Stomach (tissue), 9 donors: ENCODE results near the gene VRK2. TPM values are rescaled to one million over a fixed set of nuclear protein-coding genes. Genes with fewer than 3 reads are reported as not detected.
A peak's percentile ranks its signal among the peaks of the same experiment; 100 is the strongest.

ENCODE experiments used
- DNase-seq, 2 donors: peaks; one replicate each; pipeline versions ENCODE4 v3.0.0 to v3.0.0-alpha.2; 2013 to 2019
- H3K27ac ChIP-seq, 5 donors: fragments of 200-600 bp in 4 of 5; sonication (generic) in 4 of 5; one replicate each; pipeline ENCODE4 v1.5.1; 2013 to 2019; ENCODE audit warnings: mild to moderate bottlenecking in 1 of 5, moderate library complexity in 1 of 5
- H3K27me3 ChIP-seq, 3 donors: fragments of 200-600 bp; sonication (generic); one replicate each; pipeline ENCODE4 v1.5.1; 2017 to 2019; ENCODE audit warnings: mixed run types in 1 of 3
- H3K36me3 ChIP-seq, 4 donors: fragments of 200-600 bp; sonication (generic); 1 replicate in 3 of 4; 2 replicates in 1 of 4; pipeline ENCODE4 v1.5.1; 2016 to 2019
- H3K4me1 ChIP-seq, 4 donors: fragments of 200-600 bp; sonication (generic); one replicate each; pipeline ENCODE4 v1.5.1; 2016 to 2019
- H3K4me3 ChIP-seq, 4 donors: fragments of 200-600 bp; sonication (generic) in 3 of 4; one replicate each; pipeline ENCODE4 v1.5.1; 2016 to 2019; ENCODE audit warnings: mild to moderate bottlenecking in 1 of 4
- H3K9me3 ChIP-seq, 4 donors: fragments of 200-600 bp; sonication (generic); one replicate each; pipeline ENCODE4 v1.5.1; 2016 to 2019
- CTCF ChIP-seq, 7 experiments: fragments of 450-650 bp in 4 of 7; fragments of 200-600 bp in 3 of 7; sonication (generic) in 3 of 7; IDR thresholded peaks; one replicate each; pipeline ENCODE4 v1.5.1; 2016 to 2019; ENCODE audit warnings: antibody characterized with exemption in 7 of 7, control low read depth in 2 of 7, mild to moderate bottlenecking in 1 of 7
- EP300 ChIP-seq: sonication (generic); formaldehyde crosslinking; IDR thresholded peaks from one replicate; pipeline ENCODE4 v1.6.1; 2017; ENCODE audit warnings: antibody characterized with exemption
- POLR2A ChIP-seq, 4 donors: fragments of 450-650 bp; IDR thresholded peaks; one replicate each; pipeline ENCODE4 v1.6.1; 2016; ENCODE audit warnings: antibody characterized with exemption in 4 of 4, control low read depth in 2 of 4, mild to moderate bottlenecking in 1 of 4, moderate library complexity in 1 of 4
- POLR2AphosphoS5 ChIP-seq, 3 donors: sonication (generic); formaldehyde crosslinking; IDR thresholded peaks; one replicate each; pipeline ENCODE4 v1.6.1; 2016; ENCODE audit warnings: antibody characterized with exemption in 3 of 3
- WGBS, 5 donors: extraction: QIAGEN DNeasy Blood & Tissue Kit in 3 of 5; methylation state at CpG; one replicate each; pipeline versions ENCODE4 v1.1.5 to v1.1.7; 2013 to 2018; 5-methylcytosine and 5-hydroxymethylcytosine counted together
- intact Hi-C: fragments of 100-400 bp; cut with DNase I; formaldehyde crosslinking; loops from one replicate; pipeline ENCODE4 v1.15.1; 2023; ENCODE audit warnings: low total_unique reads
- polyA plus RNA-seq, 3 donors: library from polyadenylated mRNA; stranded (reverse); fragments of 200-250 nt; gene quantifications; one replicate each; pipeline ENCODE4 v1.2.3, GENCODE V29; 2013
- total RNA-seq, 5 donors: library from RNA; depleted of rRNA; stranded (reverse); fragments of >200 nt; gene quantifications; one replicate each; pipeline versions ENCODE4 v1.1.0 to v1.2.3, GENCODE V29; 2014 to 2016
- donor health status: healthy with polysubstance abuse.
- donor health status: Bipolar disorder and iron deficiency.
- donor health status: healthy.

VRK2 gene
- total and polyA plus RNA-seq, 8 donors = 10.0 to 29.9 (median 14.4) TPM

- DNase-seq = no peak
- Histone ChIP-seq H3K4me3 (no peak overlapping the region), H3K27me3 (no peaks in the 10 kb centered on the region), H3K4me1 (no peaks in the 10 kb centered on the region), H3K27ac (no peak overlapping the region), H3K9me3 (no peaks in the 10 kb centered on the region), H3K36me3 (no peaks in the 10 kb centered on the region)
- intact Hi-C loops = no loop called here
- TF ChIP-seq CTCF (IDR thresholded peaks at IDR 0.05) (no peak), POLR2A (IDR thresholded peaks at IDR 0.05) (no peak), POLR2AphosphoS5 (IDR thresholded peaks at IDR 0.05) (no peak), EP300 (no peak)
- WGBS, 5 donors = 76 to 92% (median 85%) methylated on average over 3 of the region's 3 CpGs
Measured at GRCh38 chr2:58032016-58032763, 14.4 kb upstream of the VRK2 start.

- 76 to 94% (median 83%) methylated on average over 1 of the region's 1 CpG for whole genome bisulfite sequencing, 5 donors
- intact Hi-C loops = no loop called here
- Histone ChIP-seq H3K27me3 (no peaks in the 10 kb centered on the region), H3K4me3 (no peak overlapping the region), H3K4me1 (no peaks in the 10 kb centered on the region), H3K36me3 (no peaks in the 10 kb centered on the region), H3K9me3 (no peaks in the 10 kb centered on the region), H3K27ac (no peak overlapping the region)
- DNase-seq = no peak
- TF ChIP-seq POLR2A (IDR thresholded peaks at IDR 0.05) (no peak), POLR2AphosphoS5 (IDR thresholded peaks at IDR 0.05) (no peak)
Measured at GRCh38 chr2:58032764-58033080, 13.9 kb upstream of the VRK2 start.

GRCh38 chr2:58033530-58033929, 13.1 kb upstream of the VRK2 start:
- intact Hi-C loops = no loop called here
- Histone ChIP-seq H3K4me1 (no peaks in the 10 kb centered on the region), H3K27me3 (no peaks in the 10 kb centered on the region), H3K9me3 (no peaks in the 10 kb centered on the region), H3K4me3 (no peak overlapping the region), H3K27ac (no peak overlapping the region), H3K36me3 (no peaks in the 10 kb centered on the region)
- TF ChIP-seq CTCF (IDR thresholded peaks at IDR 0.05) (no peak), EP300 (no peak)
- no peak for DNase-seq

- no peak overlapping the region for H3K4me3 ChIP-seq
- no peaks in the 10 kb centered on the region for H3K4me1 ChIP-seq
- no peak for DNase-seq
- WGBS, 5 donors = 79 to 95% (median 87%) methylated on average over 3 of the region's 3 CpGs
- H3K36me3 ChIP-seq = no peaks in the 10 kb centered on the region
- H3K27me3 ChIP-seq = no peaks in the 10 kb centered on the region
- no peak overlapping the region for H3K27ac ChIP-seq
- no peaks in the 10 kb centered on the region for H3K9me3 ChIP-seq
- TF ChIP-seq POLR2A (IDR thresholded peaks at IDR 0.05) (no peak), CTCF (IDR thresholded peaks at IDR 0.05) (no peak), EP300 (no peak), POLR2AphosphoS5 (IDR thresholded peaks at IDR 0.05) (no peak)
- intact Hi-C loops = no loop called here
Measured at GRCh38 chr2:58035352-58035751, 11.3 kb upstream of the VRK2 start.

GRCh38 chr2:58039170-58039611, 7.4 kb upstream of the VRK2 start:
- intact Hi-C loops = no loop called here
- WGBS, 5 donors = 46 to 61% (median 53%) methylated on average over 1 of the region's 1 CpG
- TF ChIP-seq EP300 (no peak), POLR2AphosphoS5 (IDR thresholded peaks at IDR 0.05) (no peak), CTCF (IDR thresholded peaks at IDR 0.05) (no peak), POLR2A (IDR thresholded peaks at IDR 0.05) (no peak)
- Histone ChIP-seq H3K4me3 (no peak overlapping the region), H3K9me3 (no peaks in the 10 kb centered on the region), H3K4me1 (peaks cover 0 to 5% (median 2%) of the 10 kb centered on the region in 4 donors), H3K36me3 (no peaks in the 10 kb centered on the region), H3K27me3 (no peaks in the 10 kb centered on the region), H3K27ac (peak overlapping the region in 1 of 5 donors; percentile 49)
- peak in 1 of 2 donors; percentile 40 for DNase-seq
